Kidney epithelial cell (primary cell): Measurements from ENCODE around the gene CCND1. TPM values are rescaled to one million over a fixed set of nuclear protein-coding genes. Genes with fewer than 3 reads are reported as not detected.
"Not testable (repeated sequence)": the region's sequence is repeated elsewhere in the genome, so short reads cannot be mapped to it uniquely, and the experiment has no call there.

ENCODE experiments used
- DNase-seq: peaks from one replicate; pipeline ENCODE4 v3.0.0-alpha.2; 2010; ENCODE audit warnings: low read depth
- H3K27me3 ChIP-seq: 2 replicates; pipeline ENCODE4 v1.6.0; 2011; ENCODE audit warnings: low read length; ENCODE audit not compliant: control insufficient read depth, insufficient read depth
- H3K36me3 ChIP-seq: 2 replicates; pipeline ENCODE4 v1.5.1; 2011; ENCODE audit warnings: low read length; ENCODE audit not compliant: control insufficient read depth, insufficient read depth
- H3K4me3 ChIP-seq: 2 replicates; pipeline ENCODE4 v1.5.1; 2011; ENCODE audit warnings: low read depth, mild to moderate bottlenecking, control low read depth, low read length
- total RNA-seq: library from RNA; depleted of rRNA; stranded (reverse); fragments of >200 nt; gene quantifications from 2 replicates; pipeline ENCODE4 v1.2.3, GENCODE V29; 2015
- TF ChIP-seq, protein P1 (sequence below): IDR thresholded peaks from 2 replicates; pipeline ENCODE4 v1.5.1; 2011; ENCODE audit warnings: mild to moderate bottlenecking, moderate library complexity, low read length, control low read depth, inconsistent platforms; ENCODE audit not compliant: insufficient read depth, poor library complexity, severe bottlenecking

Gene CCND1
- total RNA-seq, 1 donor from 2014 or later, result 378 TPM

DNA sequence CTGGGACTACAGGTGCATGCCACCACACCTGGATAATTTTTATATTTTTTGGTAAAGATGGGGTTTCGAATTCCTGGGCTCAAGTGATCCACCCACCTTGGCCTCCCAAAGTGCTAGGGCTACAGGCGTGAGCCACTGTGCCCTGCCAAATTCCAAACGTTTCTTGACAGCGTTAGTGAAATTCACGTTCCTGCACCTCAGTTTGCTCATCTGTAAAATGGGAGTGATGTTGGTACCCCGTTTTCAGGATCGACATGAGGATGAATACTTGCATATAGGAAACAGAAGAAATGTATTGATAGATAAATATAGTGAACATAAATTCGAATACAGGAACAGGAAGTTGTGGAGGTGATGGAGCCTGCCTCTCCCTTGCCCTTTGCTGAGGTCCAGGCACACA lies 44.4 kb downstream of the CCND1 start:
- Histone ChIP-seq H3K27me3 (peaks cover 5% of the 10 kb centered on the region), H3K36me3 (no peaks in the 10 kb centered on the region), H3K4me3 (no peak overlapping the region)
- TF ChIP-seq, protein P1, sequence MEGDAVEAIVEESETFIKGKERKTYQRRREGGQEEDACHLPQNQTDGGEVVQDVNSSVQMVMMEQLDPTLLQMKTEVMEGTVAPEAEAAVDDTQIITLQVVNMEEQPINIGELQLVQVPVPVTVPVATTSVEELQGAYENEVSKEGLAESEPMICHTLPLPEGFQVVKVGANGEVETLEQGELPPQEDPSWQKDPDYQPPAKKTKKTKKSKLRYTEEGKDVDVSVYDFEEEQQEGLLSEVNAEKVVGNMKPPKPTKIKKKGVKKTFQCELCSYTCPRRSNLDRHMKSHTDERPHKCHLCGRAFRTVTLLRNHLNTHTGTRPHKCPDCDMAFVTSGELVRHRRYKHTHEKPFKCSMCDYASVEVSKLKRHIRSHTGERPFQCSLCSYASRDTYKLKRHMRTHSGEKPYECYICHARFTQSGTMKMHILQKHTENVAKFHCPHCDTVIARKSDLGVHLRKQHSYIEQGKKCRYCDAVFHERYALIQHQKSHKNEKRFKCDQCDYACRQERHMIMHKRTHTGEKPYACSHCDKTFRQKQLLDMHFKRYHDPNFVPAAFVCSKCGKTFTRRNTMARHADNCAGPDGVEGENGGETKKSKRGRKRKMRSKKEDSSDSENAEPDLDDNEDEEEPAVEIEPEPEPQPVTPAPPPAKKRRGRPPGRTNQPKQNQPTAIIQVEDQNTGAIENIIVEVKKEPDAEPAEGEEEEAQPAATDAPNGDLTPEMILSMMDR, result no peak
- DNase-seq, result no peak

DNA sequence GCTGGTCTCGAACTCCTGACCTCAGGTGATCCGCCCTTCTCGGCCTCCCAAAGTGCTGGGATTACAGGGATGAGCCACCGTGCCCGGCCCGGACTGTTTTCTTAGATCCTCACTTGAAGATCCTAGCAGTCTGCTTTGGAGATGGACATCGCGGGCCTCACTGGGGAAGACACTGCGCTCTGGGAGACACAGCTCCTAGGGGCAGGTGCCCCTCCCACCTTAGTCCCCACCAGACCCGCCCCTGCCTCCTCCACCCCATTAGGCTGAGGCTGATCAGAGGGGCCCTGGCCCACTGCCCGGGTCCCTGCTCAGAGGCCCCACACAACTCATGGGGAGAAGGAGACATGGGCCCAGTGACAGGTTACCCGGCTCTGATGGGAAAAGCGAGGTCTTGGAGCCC lies 45.5 kb downstream of the CCND1 start:
- Histone ChIP-seq H3K27me3 (peaks cover 5% of the 10 kb centered on the region), H3K36me3 (no peaks in the 10 kb centered on the region), H3K4me3 (no peak overlapping the region)
- TF ChIP-seq, protein P1, result no peak
- DNase-seq, result no peak

DNA sequence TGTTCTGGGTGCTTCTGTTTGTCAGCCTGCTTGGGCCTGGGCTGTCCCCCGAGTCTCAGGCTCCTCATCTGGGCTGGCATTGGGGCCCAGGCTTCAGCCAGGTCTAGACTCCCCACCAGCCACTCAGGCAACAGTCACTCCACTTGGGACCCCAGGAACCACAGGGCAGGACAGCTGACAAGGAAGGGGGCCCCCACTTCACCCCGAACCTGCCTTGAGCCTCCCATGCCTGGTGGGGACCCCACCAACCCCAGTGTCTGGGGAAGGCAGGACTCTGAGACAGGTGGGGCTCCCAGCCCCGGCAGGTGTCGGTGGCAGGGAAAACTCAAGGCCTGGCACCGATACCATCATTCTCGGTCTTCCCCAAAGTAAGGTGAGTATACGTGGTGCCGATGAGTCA lies 45.9 kb downstream of the CCND1 start:
- TF ChIP-seq, protein P1, result no peak
- peaks cover 5% of the 10 kb centered on the region for H3K27me3 ChIP-seq
- no peak overlapping the region for H3K4me3 ChIP-seq
- no peaks in the 10 kb centered on the region for H3K36me3 ChIP-seq
- DNase-seq, result no peak

DNA sequence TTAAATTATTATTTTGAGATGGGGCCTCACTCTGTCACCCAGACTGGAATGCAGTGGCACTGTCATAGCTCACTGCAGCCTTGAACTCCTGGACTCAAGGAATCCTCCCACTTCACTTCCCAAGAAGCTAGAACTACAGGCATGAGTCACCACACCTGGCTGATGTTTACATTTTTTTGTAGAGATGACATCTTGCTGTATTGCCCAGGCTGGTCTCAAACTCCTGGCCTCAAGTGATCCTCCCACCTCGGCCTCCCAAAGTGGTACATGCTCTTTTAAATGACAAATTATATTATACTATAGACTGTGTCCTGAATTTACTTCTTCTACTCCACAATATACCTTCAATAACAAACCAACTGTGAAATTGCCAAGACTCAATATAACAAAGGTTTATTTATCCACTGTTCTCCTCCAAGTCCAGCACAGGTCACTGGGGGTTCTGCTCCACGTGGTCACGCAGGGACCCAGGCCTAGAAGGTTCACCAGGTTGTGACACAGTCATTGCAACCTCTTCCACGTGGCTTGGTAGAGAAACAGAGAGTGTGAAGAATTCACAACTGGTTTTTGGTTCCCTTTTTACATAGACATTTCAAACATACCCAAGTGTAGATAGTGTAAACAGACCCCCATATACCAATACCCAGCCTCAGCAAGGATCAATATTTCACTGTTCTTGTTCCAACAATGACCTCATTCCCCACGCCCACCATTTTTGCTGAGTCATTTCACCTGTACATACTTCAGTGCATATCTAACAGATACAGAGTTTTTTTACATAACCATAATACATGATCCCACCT lies 47.2 kb downstream of the CCND1 start:
- not testable (repeated sequence) for H3K27me3 ChIP-seq, H3K4me3 ChIP-seq, DNase-seq, H3K36me3 ChIP-seq

DNA sequence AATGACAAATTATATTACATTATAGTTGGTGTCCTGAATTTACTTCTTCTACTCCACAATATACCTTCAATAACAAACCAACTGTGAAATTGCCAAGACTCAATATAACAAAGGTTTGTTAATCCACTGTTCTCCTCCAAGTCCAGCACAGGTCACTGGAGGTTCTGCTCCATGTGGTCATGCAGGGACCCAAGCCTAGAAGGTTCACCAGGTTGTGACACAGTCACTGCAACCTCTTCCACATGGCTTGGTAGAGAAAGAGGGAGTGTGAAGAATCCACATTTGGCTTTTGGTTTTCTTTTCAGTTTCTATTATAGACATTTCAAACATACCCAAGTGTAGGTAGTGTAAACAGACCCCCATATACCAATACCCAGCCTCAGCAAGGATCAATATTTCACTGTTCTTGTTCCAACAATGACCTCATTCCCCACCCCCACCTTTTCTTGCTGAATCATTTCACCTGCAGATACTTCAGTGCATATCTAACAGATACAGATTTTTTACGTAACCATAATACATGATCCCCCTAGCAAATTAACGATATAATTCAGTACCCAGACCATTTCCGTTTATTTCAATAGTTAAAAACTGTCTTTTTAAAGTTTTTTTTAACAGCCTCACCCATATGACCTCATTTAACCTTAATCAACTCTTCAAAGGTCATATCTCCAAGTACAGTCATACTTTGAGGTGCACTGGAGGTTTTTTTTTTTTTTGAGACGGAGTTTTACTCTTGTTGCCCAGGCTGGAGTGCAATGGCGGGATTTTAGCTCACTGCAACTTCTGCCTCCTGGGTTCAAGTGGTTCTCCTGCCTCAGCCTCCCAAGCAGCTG lies 48.7 kb downstream of the CCND1 start:
- Histone ChIP-seq H3K4me3 (no peak overlapping the region), H3K36me3 (no peaks in the 10 kb centered on the region), H3K27me3 (peaks cover 6% of the 10 kb centered on the region)
- TF ChIP-seq, protein P1, result no peak
- DNase-seq, result no peak

DNA sequence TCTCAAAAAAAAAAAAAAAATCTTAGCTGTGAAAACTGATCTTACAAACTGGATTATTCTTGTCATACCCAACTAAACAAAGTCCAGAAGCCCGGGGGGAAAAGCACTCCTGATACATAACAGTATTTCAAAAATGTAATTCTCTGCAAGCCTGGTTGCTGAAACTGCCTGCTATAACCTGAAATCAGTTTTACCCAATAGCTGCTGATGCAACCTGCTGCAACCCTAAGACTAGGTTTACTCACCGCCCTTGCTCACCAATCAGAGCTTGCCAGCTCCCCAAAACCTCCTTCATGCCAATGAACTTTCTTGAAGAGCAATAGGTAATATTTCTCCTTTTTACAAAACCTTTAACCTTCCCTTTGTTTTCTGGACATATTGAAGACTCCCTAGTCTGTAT lies 50.5 kb downstream of the CCND1 start:
- no peak for DNase-seq
- H3K27me3 ChIP-seq, result peaks cover 5% of the 10 kb centered on the region
- H3K4me3 ChIP-seq, result no peak overlapping the region
- TF ChIP-seq, protein P1, result no peak
- H3K36me3 ChIP-seq, result no peaks in the 10 kb centered on the region
